ENCODE data around the gene SSBP3.

DNA sequence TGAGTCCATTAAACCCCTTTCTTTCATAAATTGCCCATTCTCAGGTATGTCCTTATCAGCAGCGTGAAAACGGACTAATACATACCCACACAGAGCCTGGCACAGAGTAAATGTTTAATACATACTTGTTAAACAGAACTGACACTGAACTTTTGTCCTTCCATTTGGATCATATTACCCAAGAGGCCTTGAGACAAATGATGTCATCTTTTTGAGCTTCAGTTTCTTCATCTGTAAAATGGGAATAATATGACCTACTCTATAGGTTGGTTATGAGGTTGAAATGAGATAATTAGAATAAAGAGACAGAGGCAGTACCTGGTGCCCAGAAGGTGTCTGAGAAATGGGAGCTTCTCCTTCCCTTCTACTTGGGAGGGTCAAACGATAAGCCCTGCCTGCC, 220.1 kb downstream of the SSBP3 start:
- no peak for TF ChIP-seq CTCF (IDR thresholded peaks at IDR 0.05 in 2 of 3, conservative IDR thresholded peaks at IDR 0.05 in 1 of 3; ENCODE audit: insufficient read depth in 2 of 3, low read depth in 1 of 3, low read length in 3 of 3)
- TF ChIP-seq KLF16 (IDR thresholded peaks at IDR 0.05) = no peak
- no peak for TF ChIP-seq SETDB1 (IDR thresholded peaks at IDR 0.05; ENCODE audit: low read length)
- TF ChIP-seq TEAD1 (CRISPR knock-in tag; IDR thresholded peaks at IDR 0.05) = no peak
- no peak for TF ChIP-seq HDAC6 (IDR thresholded peaks at IDR 0.05; ENCODE audit: low read depth, low read length)
